Stimulated activated CD4-positive, alpha-beta T cell treated with anti-CD3 and anti-CD28 coated beads, Interleukin-15, amount 100 ng/mL, for 48 hours (primary cell): ENCODE data around the gene HMGB1.
"Not testable (repeated sequence)": the region's sequence is repeated elsewhere in the genome, so short reads cannot be mapped to it uniquely, and the experiment has no call there.

Experiments used
- DNase-seq, 2 donors: peaks; one replicate each; pipeline ENCODE4 v3.0.0-alpha.2; 2020; ENCODE audit warnings: low read depth in 2 of 2

HMGB1 gene

GRCh38 chr13:30466358-30466714 lies 600 bp upstream of the HMGB1 start:
- peak; percentile 13 to 32 for DNase-seq

GRCh38 chr13:30465343-30465592 lies 468 bp downstream of the HMGB1 start:
- no peak for DNase-seq

GRCh38 chr13:30464496-30465342 lies 1.0 kb downstream of the HMGB1 start:
- DNase-seq, result peak; percentile 59 to 64

GRCh38 chr13:30463787-30464495 lies 1.8 kb downstream of the HMGB1 start:
- DNase-seq, result peak; percentile 52 to 69

GRCh38 chr13:30461279-30462066 lies 4.3 kb downstream of the HMGB1 start:
- not testable (repeated sequence) for DNase-seq

- no peak for DNase-seq
Measured at GRCh38 chr13:30457306-30457891, 8.3 kb downstream of the HMGB1 start.

GRCh38 chr13:30456290-30456689 lies 9.4 kb downstream of the HMGB1 start:
- DNase-seq, result no peak

- no peak for DNase-seq
Measured at GRCh38 chr13:30454991-30455390, 10.7 kb downstream of the HMGB1 start.

- DNase-seq, result no peak
Measured at GRCh38 chr13:30453727-30454126, 12.0 kb downstream of the HMGB1 start.

- not testable (repeated sequence) for DNase-seq
Measured at GRCh38 chr13:30451476-30451875, 14.3 kb downstream of the HMGB1 start.

GRCh38 chr13:30450066-30450465 lies 15.7 kb downstream of the HMGB1 start:
- no peak for DNase-seq

GRCh38 chr13:30448441-30448840 lies 17.3 kb downstream of the HMGB1 start:
- DNase-seq, result no peak

- no peak for DNase-seq
Measured at GRCh38 chr13:30446126-30446500, 19.6 kb downstream of the HMGB1 start.

GRCh38 chr13:30443957-30444404 lies 21.8 kb downstream of the HMGB1 start:
- no peak for DNase-seq

GRCh38 chr13:30443491-30443890 lies 22.2 kb downstream of the HMGB1 start:
- not testable (repeated sequence) for DNase-seq

GRCh38 chr13:30442926-30443325 lies 22.8 kb downstream of the HMGB1 start:
- DNase-seq, result no peak

GRCh38 chr13:30440910-30441703 lies 24.6 kb downstream of the HMGB1 start:
- DNase-seq, result no peak

- DNase-seq, result no peak
Measured at GRCh38 chr13:30438286-30438685, 27.4 kb downstream of the HMGB1 start.

- no peak for DNase-seq
Measured at GRCh38 chr13:30437177-30437576, 28.6 kb downstream of the HMGB1 start.

- no peak for DNase-seq
Measured at GRCh38 chr13:30435911-30436451, 29.8 kb downstream of the HMGB1 start.
